CD14-positive monocyte (primary cell): ENCODE results near the gene SLC6A6. TPM values are rescaled to one million over a fixed set of nuclear protein-coding genes. Genes with fewer than 3 reads are reported as not detected.
A peak's percentile ranks its signal among the peaks of the same experiment; 100 is the strongest.

Experiments used
- DNase-seq, 3 donors: peaks; one replicate each; pipeline ENCODE4 v3.0.0-alpha.2; 2011 to 2022
- H2AFZ ChIP-seq: 2 replicates; pipeline ENCODE4 v1.6.0; 2012; ENCODE audit warnings: mild to moderate bottlenecking, low read depth, low read length, inconsistent platforms; ENCODE audit not compliant: insufficient read depth, poor library complexity, severe bottlenecking
- H3K27ac ChIP-seq, 2 donors: 1 replicate in 1 of 2; 2 replicates in 1 of 2; pipeline ENCODE4 v1.5.1; 2012 to 2013; ENCODE audit warnings: low read length in 2 of 2, control low read depth in 1 of 2, inconsistent platforms in 1 of 2, low read depth in 1 of 2, mild to moderate bottlenecking in 1 of 2
- H3K27me3 ChIP-seq, 2 donors: one replicate each; pipeline versions ENCODE4 v1.6.0 to v1.6.1; 2011 to 2013; ENCODE audit warnings: low read length in 2 of 2; ENCODE audit not compliant: control insufficient read depth in 2 of 2, insufficient read depth in 2 of 2
- H3K36me3 ChIP-seq, 2 donors: replicated peaks in 1 of 2; 1 replicate in 1 of 2; 2 replicates in 1 of 2; pipeline versions ENCODE4 v1.5.1 to v1.6.1; 2012 to 2013; ENCODE audit warnings: low read length in 2 of 2, control low read depth in 1 of 2, inconsistent platforms in 1 of 2, mild to moderate bottlenecking in 1 of 2; ENCODE audit not compliant: insufficient read depth in 2 of 2, control insufficient read depth in 1 of 2
- H3K4me1 ChIP-seq, 2 donors: 1 replicate in 1 of 2; 2 replicates in 1 of 2; pipeline versions ENCODE4 v1.5.1 to v1.6.1; 2012 to 2013; ENCODE audit warnings: low read length in 2 of 2, control low read depth in 1 of 2, inconsistent platforms in 1 of 2, mild to moderate bottlenecking in 1 of 2, moderate library complexity in 1 of 2; ENCODE audit not compliant: insufficient read depth in 2 of 2, control insufficient read depth in 1 of 2
- H3K4me2 ChIP-seq: replicated peaks from 2 replicates; pipeline ENCODE3; 2012; ENCODE audit warnings: low read length, moderate library complexity, mild to moderate bottlenecking; ENCODE audit not compliant: poor library complexity, severe bottlenecking; ENCODE audit errors: extremely low read depth
- H3K4me3 ChIP-seq, 3 experiments: fragments of 200-600 bp in 1 of 3; sonication (generic) in 1 of 3; replicated peaks in 1 of 3; 1 replicate in 2 of 3; 2 replicates in 1 of 3; pipeline ENCODE4 v1.5.1; 2011 to 2013; ENCODE audit warnings: low read length in 3 of 3, mild to moderate bottlenecking in 3 of 3, control low read depth in 2 of 3, low read depth in 2 of 3, inconsistent platforms in 1 of 3, moderate library complexity in 1 of 3
- H3K79me2 ChIP-seq: 2 replicates; pipeline ENCODE4 v1.6.0; 2012; ENCODE audit warnings: mild to moderate bottlenecking, control low read depth, inconsistent platforms, low read length, moderate library complexity; ENCODE audit not compliant: insufficient read depth
- H3K9ac ChIP-seq: 2 replicates; pipeline ENCODE4 v1.6.0; 2017; ENCODE audit warnings: low read length, mild to moderate bottlenecking; ENCODE audit not compliant: insufficient read depth, poor library complexity, severe bottlenecking
- H3K9me3 ChIP-seq, 2 donors: replicated peaks in 1 of 2; 1 replicate in 1 of 2; 2 replicates in 1 of 2; pipeline versions ENCODE4 v1.5.1 to v1.6.1; 2012 to 2013; ENCODE audit warnings: low read length in 2 of 2, control low read depth in 1 of 2; ENCODE audit not compliant: control insufficient read depth in 1 of 2, insufficient read depth in 1 of 2
- H4K20me1 ChIP-seq: 2 replicates; pipeline ENCODE4 v1.6.0; 2012; ENCODE audit warnings: mild to moderate bottlenecking, low read length, control low read depth, moderate library complexity; ENCODE audit not compliant: insufficient read depth
- H3K27ac Mint-ChIP-seq, 7 donors: one replicate each; pipeline ENCODE4 v1.8.0; 2020; ENCODE audit warnings: mild to moderate bottlenecking in 7 of 7, mixed read lengths in 7 of 7, moderate library complexity in 6 of 7, inconsistent platforms in 2 of 7
- H3K27me3 Mint-ChIP-seq, 3 donors: one replicate each; pipeline ENCODE4 v1.8.0; 2021 to 2022; ENCODE audit warnings: low read depth in 3 of 3, mild to moderate bottlenecking in 3 of 3, mixed read lengths in 3 of 3, moderate library complexity in 3 of 3, inconsistent platforms in 1 of 3
- H3K36me3 Mint-ChIP-seq, 2 donors: one replicate each; pipeline ENCODE4 v1.8.0; 2020; ENCODE audit warnings: mixed read lengths in 2 of 2, inconsistent platforms in 1 of 2, mild to moderate bottlenecking in 1 of 2
- H3K4me1 Mint-ChIP-seq: one replicate; pipeline ENCODE4 v1.8.0; 2020; ENCODE audit warnings: mild to moderate bottlenecking, mixed read lengths
- H3K4me3 Mint-ChIP-seq, 2 donors: one replicate each; pipeline ENCODE4 v1.8.0; 2020; ENCODE audit warnings: mild to moderate bottlenecking in 2 of 2, mixed read lengths in 2 of 2, moderate library complexity in 1 of 2
- H3K9me3 Mint-ChIP-seq, 7 donors: one replicate each; pipeline ENCODE4 v1.8.0; 2020 to 2022; ENCODE audit warnings: mixed read lengths in 7 of 7, mild to moderate bottlenecking in 6 of 7, moderate library complexity in 6 of 7, inconsistent platforms in 2 of 7
- WGBS: methylation state at CpG from one replicate; pipeline ENCODE4 v1.1.5; 2013; ENCODE audit warnings: missing lambda C conversion rate; ENCODE audit not compliant: insufficient coverage; 5-methylcytosine and 5-hydroxymethylcytosine counted together
- intact Hi-C, 2 donors: fragments of 100-400 bp; cut with micrococcal nuclease; formaldehyde crosslinking; loops; one replicate each; pipeline versions ENCODE4 v1.15.0 to v1.15.1; 2023
- polyA plus RNA-seq, 3 donors: library from polyadenylated mRNA; depleted of rRNA in 1 of 3; unstranded in 2 of 3; stranded (reverse) in 1 of 3; fragments of 300-500 nt in 2 of 3; fragments of >200 nt in 1 of 3; fragmentation: Illumina TruSeq in 2 of 3; gene quantifications; 1 replicate in 2 of 3; 2 replicates in 1 of 3; pipeline ENCODE4 v1.2.3, GENCODE V29; 2012 to 2021
- TF ChIP-seq, protein P1 (sequence below): fragments of 200-600 bp; IDR thresholded peaks from one replicate; pipeline ENCODE4 v1.8.0; 2022; ENCODE audit warnings: antibody characterized with exemption, mild to moderate bottlenecking

The SLC6A6 gene
- polyA plus RNA-seq, 3 donors: 18.4 to 136 (median 24.5) TPM

- intact Hi-C loops: no loop called here
- peaks cover 3 to 6% (median 4%) of the 10 kb centered on the region in 3 donors for H3K27me3 Mint-ChIP-seq
- 92% methylated on average over 5 of the region's 5 CpGs for WGBS
- Histone ChIP-seq H3K9me3 (no peaks in the 10 kb centered on the region), H3K9ac (no peak overlapping the region), H3K4me3 (no peak overlapping the region), H3K4me2 (no peak overlapping the region), H3K27me3 (no peaks in the 10 kb centered on the region), H4K20me1 (peaks cover 19% of the 10 kb centered on the region), H3K4me1 (no peaks in the 10 kb centered on the region), H3K36me3 (peaks cover 2 to 15% of the 10 kb centered on the region in 2 donors), H3K79me2 (no peaks in the 10 kb centered on the region), H2AFZ (no peak overlapping the region), H3K27ac (no peak overlapping the region)
- TF ChIP-seq, protein P1, sequence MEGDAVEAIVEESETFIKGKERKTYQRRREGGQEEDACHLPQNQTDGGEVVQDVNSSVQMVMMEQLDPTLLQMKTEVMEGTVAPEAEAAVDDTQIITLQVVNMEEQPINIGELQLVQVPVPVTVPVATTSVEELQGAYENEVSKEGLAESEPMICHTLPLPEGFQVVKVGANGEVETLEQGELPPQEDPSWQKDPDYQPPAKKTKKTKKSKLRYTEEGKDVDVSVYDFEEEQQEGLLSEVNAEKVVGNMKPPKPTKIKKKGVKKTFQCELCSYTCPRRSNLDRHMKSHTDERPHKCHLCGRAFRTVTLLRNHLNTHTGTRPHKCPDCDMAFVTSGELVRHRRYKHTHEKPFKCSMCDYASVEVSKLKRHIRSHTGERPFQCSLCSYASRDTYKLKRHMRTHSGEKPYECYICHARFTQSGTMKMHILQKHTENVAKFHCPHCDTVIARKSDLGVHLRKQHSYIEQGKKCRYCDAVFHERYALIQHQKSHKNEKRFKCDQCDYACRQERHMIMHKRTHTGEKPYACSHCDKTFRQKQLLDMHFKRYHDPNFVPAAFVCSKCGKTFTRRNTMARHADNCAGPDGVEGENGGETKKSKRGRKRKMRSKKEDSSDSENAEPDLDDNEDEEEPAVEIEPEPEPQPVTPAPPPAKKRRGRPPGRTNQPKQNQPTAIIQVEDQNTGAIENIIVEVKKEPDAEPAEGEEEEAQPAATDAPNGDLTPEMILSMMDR: no peak
- no peak overlapping the region for H3K4me3 Mint-ChIP-seq
- H3K36me3 Mint-ChIP-seq: peaks cover 15% of the 10 kb centered on the region in 2 donors
- no peaks in the 10 kb centered on the region for H3K4me1 Mint-ChIP-seq
- no peak for DNase-seq
- H3K9me3 Mint-ChIP-seq: peaks cover 0 to 4% (median 0%) of the 10 kb centered on the region in 7 donors
- H3K27ac Mint-ChIP-seq: peak overlapping the region in 1 of 7 donors; percentile 66
Observed at GRCh38 chr3:14494973-14495300, 92.5 kb downstream of the SLC6A6 start.

GRCh38 chr3:14496351-14496750, 93.9 kb downstream of the SLC6A6 start:
- H3K9ac ChIP-seq: no peak overlapping the region
- peak overlapping the region in 1 of 7 donors; percentile 12 for H3K27ac Mint-ChIP-seq
- H3K27me3 Mint-ChIP-seq: peaks cover 3 to 6% (median 5%) of the 10 kb centered on the region in 3 donors

More at GRCh38 chr3:14496351-14496750, 93.9 kb downstream of the SLC6A6 start:
- WGBS: 96% methylated on average over 9 of the region's 9 CpGs
- Mint-ChIP-seq H3K4me3 (no peak overlapping the region), H3K4me1 (no peaks in the 10 kb centered on the region), H3K36me3 (peaks cover 2 to 5% of the 10 kb centered on the region in 2 donors), H3K9me3 (peaks cover 0 to 4% (median 0%) of the 10 kb centered on the region in 7 donors)
- Histone ChIP-seq H4K20me1 (peaks cover 7% of the 10 kb centered on the region), H3K36me3 (peaks cover 0 to under 1% of the 10 kb centered on the region in 2 donors), H3K4me2 (no peak overlapping the region), H3K4me1 (no peaks in the 10 kb centered on the region), H2AFZ (no peak overlapping the region), H3K4me3 (no peak overlapping the region), H3K27ac (no peak overlapping the region), H3K9me3 (no peaks in the 10 kb centered on the region), H3K79me2 (no peaks in the 10 kb centered on the region), H3K27me3 (no peaks in the 10 kb centered on the region)
- TF ChIP-seq, protein P1: no peak
- intact Hi-C loops: no loop called here
- DNase-seq: no peak
